Measurements from ENCODE around the gene CSMD2. TPM values are rescaled to one million over a fixed set of nuclear protein-coding genes. Genes with fewer than 3 reads are reported as not detected.

The CSMD2 gene
- total RNA-seq, 1 donor from 2014 or later: 2.6 TPM

GRCh38 chr1:33975961-33976360 lies 189.1 kb downstream of the CSMD2 start:
- TF ChIP-seq CTCF (IDR thresholded peaks at IDR 0.05) (no peak), EZH2 (IDR thresholded peaks at IDR 0.05) (no peak), EZH2phosphoT487 (IDR thresholded peaks at IDR 0.05) (no peak)
- Histone ChIP-seq H4K20me1 (ENCODE audit: low read depth) (no peaks in the 10 kb centered on the region), H3F3A (ENCODE audit: low read depth) (no peaks in the 10 kb centered on the region), H3K27me3 (no peaks in the 10 kb centered on the region), H3K4me3 (no peak overlapping the region), H3K9ac (no peak overlapping the region), H3K79me2 (ENCODE audit: low read depth) (no peaks in the 10 kb centered on the region), H3K4me2 (no peak overlapping the region), H3K36me3 (no peaks in the 10 kb centered on the region), H3K9me3 (ENCODE audit: low read depth) (no peaks in the 10 kb centered on the region), H2AFZ (replicated peaks) (no peak overlapping the region), H3K4me1 (peaks cover 10% of the 10 kb centered on the region), H3K27ac (no peak overlapping the region)
- no peak for DNase-seq (ENCODE audit: low spot score)
- H3K4me1 Mint-ChIP-seq: peaks cover 14% of the 10 kb centered on the region
- H3K27ac Mint-ChIP-seq: no peak overlapping the region
- no peaks in the 10 kb centered on the region for H3K9me3 Mint-ChIP-seq
- peaks cover 2% of the 10 kb centered on the region for H3K27me3 Mint-ChIP-seq (ENCODE audit: insufficient read depth, low read depth)
- H3K4me3 Mint-ChIP-seq: no peak overlapping the region
- H3K36me3 Mint-ChIP-seq: no peaks in the 10 kb centered on the region

GRCh38 chr1:33973799-33974545 lies 191.1 kb downstream of the CSMD2 start:
- Histone ChIP-seq H3F3A (ENCODE audit: low read depth) (no peaks in the 10 kb centered on the region), H3K27me3 (no peaks in the 10 kb centered on the region), H3K36me3 (no peaks in the 10 kb centered on the region), H3K4me3 (no peak overlapping the region), H3K4me2 (no peak overlapping the region), H3K27ac (no peak overlapping the region), H3K9ac (no peak overlapping the region), H3K4me1 (peaks cover 20% of the 10 kb centered on the region), H3K9me3 (ENCODE audit: low read depth) (no peaks in the 10 kb centered on the region), H3K79me2 (ENCODE audit: low read depth) (no peaks in the 10 kb centered on the region), H2AFZ (replicated peaks) (no peak overlapping the region), H4K20me1 (ENCODE audit: low read depth) (no peaks in the 10 kb centered on the region)
- peaks cover 2% of the 10 kb centered on the region for H3K27me3 Mint-ChIP-seq (ENCODE audit: insufficient read depth, low read depth)
- no peaks in the 10 kb centered on the region for H3K36me3 Mint-ChIP-seq
- peaks cover 18% of the 10 kb centered on the region for H3K4me1 Mint-ChIP-seq
- peak overlapping the region; percentile 82 for H3K27ac Mint-ChIP-seq
- TF ChIP-seq EZH2 (IDR thresholded peaks at IDR 0.05) (no peak), EZH2phosphoT487 (IDR thresholded peaks at IDR 0.05) (no peak), CTCF (IDR thresholded peaks at IDR 0.05) (no peak)
- H3K9me3 Mint-ChIP-seq: no peaks in the 10 kb centered on the region
- no peak overlapping the region for H3K4me3 Mint-ChIP-seq
- DNase-seq (ENCODE audit: low spot score): no peak

GRCh38 chr1:33972676-33973395 lies 192.2 kb downstream of the CSMD2 start:
- H3K79me2 ChIP-seq (ENCODE audit: low read depth): no peaks in the 10 kb centered on the region
- no peak overlapping the region for H3K27ac Mint-ChIP-seq

More at GRCh38 chr1:33972676-33973395, 192.2 kb downstream of the CSMD2 start:
- Mint-ChIP-seq H3K9me3 (no peaks in the 10 kb centered on the region), H3K4me3 (no peak overlapping the region), H3K27me3 (ENCODE audit: insufficient read depth, low read depth) (peaks cover 2% of the 10 kb centered on the region), H3K4me1 (peaks cover 18% of the 10 kb centered on the region), H3K36me3 (no peaks in the 10 kb centered on the region)
- Histone ChIP-seq H3K4me2 (no peak overlapping the region), H3K27me3 (no peaks in the 10 kb centered on the region), H3F3A (ENCODE audit: low read depth) (no peaks in the 10 kb centered on the region), H2AFZ (replicated peaks) (no peak overlapping the region), H3K27ac (no peak overlapping the region), H3K9ac (no peak overlapping the region), H4K20me1 (ENCODE audit: low read depth) (no peaks in the 10 kb centered on the region), H3K4me3 (no peak overlapping the region), H3K9me3 (ENCODE audit: low read depth) (no peaks in the 10 kb centered on the region), H3K4me1 (peaks cover 20% of the 10 kb centered on the region), H3K36me3 (no peaks in the 10 kb centered on the region)
- no peak for DNase-seq (ENCODE audit: low spot score)
- TF ChIP-seq EZH2phosphoT487 (IDR thresholded peaks at IDR 0.05) (no peak), CTCF (IDR thresholded peaks at IDR 0.05) (no peak), EZH2 (IDR thresholded peaks at IDR 0.05) (no peak)

All from neural progenitor cell (in vitro differentiated cells).